Activated naive CD4-positive, alpha-beta T cell (primary cell): ENCODE results near the gene EPB41L4B.

Experiments
- DNase-seq, 4 experiments: peaks; one replicate each; lab custom pipeline; 2025; lab: John Stamatoyannopoulos, UW

Gene EPB41L4B

GRCh38 chr9:109270441-109270840 is 50.4 kb downstream of the EPB41L4B start:
- no peak for DNase-seq

GRCh38 chr9:109269839-109270238 is 51.0 kb downstream of the EPB41L4B start:
- DNase-seq, result no peak

- DNase-seq, result no peak
Observed at GRCh38 chr9:109269081-109269480, 51.8 kb downstream of the EPB41L4B start.

- DNase-seq, result no peak
Observed at GRCh38 chr9:109267555-109267954, 53.3 kb downstream of the EPB41L4B start.

GRCh38 chr9:109264877-109265587 is 55.8 kb downstream of the EPB41L4B start:
- no peak for DNase-seq

- DNase-seq, result no peak
Observed at GRCh38 chr9:109263358-109263757, 57.5 kb downstream of the EPB41L4B start.

GRCh38 chr9:109258481-109259302 is 62.2 kb downstream of the EPB41L4B start:
- no peak for DNase-seq

GRCh38 chr9:109256336-109256735 is 64.5 kb downstream of the EPB41L4B start:
- no peak for DNase-seq

- DNase-seq, result no peak
Observed at GRCh38 chr9:109255394-109255793, 65.5 kb downstream of the EPB41L4B start.

- DNase-seq, result no peak
Observed at GRCh38 chr9:109254317-109254716, 66.5 kb downstream of the EPB41L4B start.

GRCh38 chr9:109253637-109254284 is 67.1 kb downstream of the EPB41L4B start:
- DNase-seq, result no peak

- DNase-seq, result no peak
Observed at GRCh38 chr9:109253241-109253636, 67.6 kb downstream of the EPB41L4B start.

- no peak for DNase-seq
Observed at GRCh38 chr9:109252291-109252690, 68.6 kb downstream of the EPB41L4B start.

- no peak for DNase-seq
Observed at GRCh38 chr9:109251776-109252106, 69.1 kb downstream of the EPB41L4B start.

- no peak for DNase-seq
Observed at GRCh38 chr9:109251080-109251775, 69.6 kb downstream of the EPB41L4B start.

GRCh38 chr9:109250771-109251079 is 70.1 kb downstream of the EPB41L4B start:
- no peak for DNase-seq

GRCh38 chr9:109250311-109250741 is 70.5 kb downstream of the EPB41L4B start:
- DNase-seq, result no peak

- DNase-seq, result no peak
Observed at GRCh38 chr9:109249615-109250014, 71.2 kb downstream of the EPB41L4B start.

GRCh38 chr9:109248133-109248581 is 72.7 kb downstream of the EPB41L4B start:
- DNase-seq, result no peak

- DNase-seq, result no peak
Observed at GRCh38 chr9:109247228-109247627, 73.6 kb downstream of the EPB41L4B start.

- DNase-seq, result no peak
Observed at GRCh38 chr9:109246533-109246932, 74.3 kb downstream of the EPB41L4B start.

GRCh38 chr9:109245310-109245897 is 75.5 kb downstream of the EPB41L4B start:
- DNase-seq, result no peak
